Activated T-helper 9 cell treated with anti-CD3 and anti-CD28 coated beads, Interleukin-2, amount 50 U/mL, for 16 hours (primary cell): ENCODE data around the gene POLG.

Experiments used
- DNase-seq: peaks from one replicate; pipeline ENCODE4 v3.0.0-alpha.2; 2020; ENCODE audit warnings: low read depth

The POLG gene

GRCh38 chr15:89326316-89326715 is 8.3 kb downstream of the POLG start:
- DNase-seq, result no peak

GRCh38 chr15:89325039-89325803 is 9.4 kb downstream of the POLG start:
- no peak for DNase-seq

- no peak for DNase-seq
Observed at GRCh38 chr15:89323825-89324224, 10.8 kb downstream of the POLG start.

DNA sequence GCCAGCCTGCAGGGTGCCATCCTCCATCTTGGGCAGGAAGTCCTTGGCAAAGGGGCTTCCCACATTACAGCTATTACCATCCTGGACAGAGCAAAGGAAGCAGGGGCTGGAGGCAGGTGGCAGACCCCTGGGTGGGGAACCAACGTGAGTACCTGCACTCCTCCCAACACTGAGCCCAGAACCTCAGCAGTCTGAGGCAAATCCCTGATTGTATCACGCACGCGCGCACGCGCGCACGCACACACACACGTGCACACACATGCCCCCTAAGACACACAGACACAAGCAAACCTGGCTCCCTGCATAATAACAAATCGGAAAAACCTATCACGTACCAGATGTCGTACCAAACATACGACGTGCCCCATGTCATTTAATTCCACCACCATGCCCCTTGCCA is 11.8 kb downstream of the POLG start:
- DNase-seq, result no peak

DNA sequence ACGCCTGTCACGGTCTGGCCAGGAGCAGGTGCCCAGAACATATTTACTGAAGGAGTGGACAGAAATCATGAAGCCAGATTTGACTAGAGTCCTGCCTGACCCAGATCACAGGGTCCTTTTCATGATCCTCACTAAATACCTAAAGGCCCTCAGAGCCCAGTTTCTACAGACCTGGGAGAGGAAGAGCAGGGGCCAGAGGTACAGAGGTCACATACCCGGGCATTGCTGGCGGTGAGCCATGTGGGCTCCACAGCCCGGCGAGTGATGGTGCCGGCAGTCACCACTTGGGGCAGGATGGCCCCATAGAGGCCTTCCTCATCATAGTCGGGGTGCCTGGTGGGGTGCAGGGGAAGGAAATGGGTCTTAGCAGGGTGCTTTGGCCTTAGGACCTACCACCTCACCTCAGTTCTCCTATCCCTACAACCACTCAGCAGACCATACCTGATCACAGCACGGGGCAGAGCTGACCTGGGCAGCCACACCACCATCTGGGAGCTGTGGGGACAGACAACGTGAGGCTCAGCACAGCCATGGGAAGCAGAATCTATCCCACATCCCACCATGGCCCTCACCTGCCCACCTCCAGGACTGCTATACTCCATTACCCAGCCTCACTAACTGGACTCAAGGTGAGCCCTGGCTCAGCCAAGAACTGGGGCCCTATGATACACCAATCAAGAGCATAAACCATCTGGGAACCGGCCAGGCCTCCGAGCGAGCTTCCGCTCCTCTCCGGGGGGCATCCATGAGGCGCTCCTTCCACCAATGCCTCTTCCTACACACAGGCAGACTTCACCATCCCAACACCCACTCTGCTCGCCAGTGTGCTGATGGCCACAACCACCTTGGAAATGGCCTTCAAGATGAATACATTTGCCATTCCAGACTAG is 12.9 kb downstream of the POLG start:
- DNase-seq, result no peak

DNA sequence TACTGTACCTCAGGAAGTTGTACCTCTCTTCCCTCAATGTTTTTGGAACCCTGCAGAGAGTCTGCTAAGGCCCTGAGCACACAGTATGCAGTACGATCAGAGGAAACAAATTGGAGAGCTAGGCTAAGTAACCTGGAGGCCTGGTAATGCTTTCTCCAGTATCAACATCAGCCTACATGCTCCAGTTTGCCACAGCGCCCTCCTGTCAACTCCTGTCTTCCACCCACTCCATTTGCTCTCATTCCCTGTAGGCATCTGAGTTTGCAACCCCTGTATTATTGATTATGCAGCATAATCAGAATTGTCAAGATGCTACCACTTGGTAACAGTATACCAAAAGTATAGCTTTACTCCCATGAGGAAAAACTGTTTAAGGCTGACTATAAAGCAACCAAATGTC is 14.4 kb downstream of the POLG start:
- DNase-seq, result no peak

DNA sequence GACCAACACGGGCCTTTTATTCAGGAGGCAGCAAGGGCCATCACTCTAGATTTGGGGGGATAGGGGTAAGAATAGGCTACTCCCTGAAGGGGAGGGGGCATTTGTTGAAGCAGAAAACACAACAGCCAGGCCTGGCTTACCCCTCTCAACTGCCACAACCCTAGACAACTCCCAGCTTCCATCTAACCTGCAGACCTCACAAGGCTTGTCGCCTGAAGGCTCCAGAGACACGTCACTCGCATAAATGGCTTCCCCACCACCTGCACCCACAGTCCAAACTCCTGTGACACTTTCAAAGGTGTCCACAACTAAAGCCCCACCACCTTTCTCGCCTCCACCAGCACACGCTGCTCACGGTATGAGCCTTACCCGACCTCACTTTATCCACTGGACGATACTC is 14.9 kb downstream of the POLG start:
- no peak for DNase-seq

GRCh38 chr15:89317186-89317720 is 17.4 kb downstream of the POLG start:
- DNase-seq, result no peak

- DNase-seq, result no peak
Observed at GRCh38 chr15:89316504-89316903, 18.1 kb downstream of the POLG start.

- no peak for DNase-seq
Observed at GRCh38 chr15:89315375-89315929, 19.2 kb downstream of the POLG start.

GRCh38 chr15:89309993-89310392 is 24.6 kb downstream of the POLG start:
- no peak for DNase-seq

- no peak for DNase-seq
Observed at GRCh38 chr15:89308236-89308635, 26.4 kb downstream of the POLG start.

DNA sequence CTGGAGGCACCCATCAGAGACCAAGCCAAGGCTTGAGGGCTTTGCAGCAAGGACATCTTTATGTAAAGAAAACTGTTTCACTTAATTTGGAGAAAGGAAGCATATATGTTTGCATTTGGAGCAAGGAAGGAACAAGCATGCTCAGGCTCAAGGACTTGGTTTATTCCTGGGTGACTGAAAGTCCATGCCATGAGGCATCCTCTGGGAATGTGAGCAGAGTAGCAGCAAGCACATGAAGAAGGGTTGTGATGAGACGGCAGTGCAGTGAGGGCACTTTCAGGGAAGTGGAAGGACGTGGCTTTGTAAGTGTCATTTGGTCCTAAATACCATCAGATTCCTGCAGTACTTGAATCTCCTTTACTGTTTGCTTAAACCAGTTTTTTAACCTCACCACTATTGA is 26.8 kb downstream of the POLG start:
- no peak for DNase-seq

GRCh38 chr15:89307046-89307587 is 27.5 kb downstream of the POLG start:
- DNase-seq, result no peak

- no peak for DNase-seq
Observed at GRCh38 chr15:89305395-89305794, 29.2 kb downstream of the POLG start.

DNA sequence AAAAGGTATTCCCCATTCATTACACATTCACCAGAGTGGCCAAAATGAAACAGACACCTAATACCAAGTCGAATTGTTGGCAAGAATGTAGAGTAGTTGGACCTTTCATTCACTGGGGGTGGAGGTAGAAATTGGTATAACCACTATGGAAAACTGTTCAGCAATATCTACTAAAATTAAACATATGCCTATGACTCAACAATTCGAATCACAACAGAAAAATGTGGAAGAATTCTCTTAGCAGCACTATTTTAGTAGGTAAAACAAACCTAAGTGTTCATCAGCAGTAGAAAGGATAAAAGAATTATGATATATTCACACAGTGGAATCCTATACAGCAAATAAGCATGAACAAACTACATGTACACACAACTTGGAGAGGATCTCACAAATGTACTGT is 30.6 kb downstream of the POLG start:
- DNase-seq, result no peak

GRCh38 chr15:89301304-89302089 is 33.1 kb downstream of the POLG start:
- DNase-seq, result no peak

- DNase-seq, result no peak
Observed at GRCh38 chr15:89299896-89300295, 34.7 kb downstream of the POLG start.

- DNase-seq, result no peak
Observed at GRCh38 chr15:89293012-89293411, 41.6 kb downstream of the POLG start.

GRCh38 chr15:89291934-89292438 is 42.6 kb downstream of the POLG start:
- DNase-seq, result no peak

DNA sequence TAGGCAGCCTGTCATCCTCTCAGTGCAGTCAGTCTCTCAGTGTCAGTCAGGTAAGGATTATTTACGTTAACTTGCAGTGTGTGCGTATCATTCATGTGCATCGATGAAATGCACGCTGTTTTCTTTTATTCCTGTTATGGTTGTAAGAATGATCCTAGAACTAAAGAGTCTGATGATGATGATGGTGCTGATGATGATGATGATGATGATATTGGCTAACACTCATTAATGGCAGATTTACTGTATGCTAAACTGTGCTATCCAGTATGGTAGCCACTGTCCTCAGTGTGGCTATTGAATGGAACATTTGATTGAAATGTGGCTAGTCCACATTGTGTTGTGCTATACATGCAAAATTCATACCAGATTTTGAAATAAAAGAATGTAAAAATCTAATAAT is 51.4 kb downstream of the POLG start:
- no peak for DNase-seq
